Testis (tissue), 2 donors: ENCODE data around the gene MRPS25.

Experiments used
- CTCF ChIP-seq, 3 experiments: fragments of 450-650 bp in 2 of 3; fragments of 200-600 bp in 1 of 3; sonication (generic) in 1 of 3; IDR thresholded peaks; one replicate each; pipeline ENCODE4 v1.5.1; 2016 to 2019; ENCODE audit warnings: antibody characterized with exemption in 3 of 3, mild to moderate bottlenecking in 2 of 3, moderate library complexity in 1 of 3
- POLR2A ChIP-seq: fragments of 450-650 bp; IDR thresholded peaks from one replicate; pipeline ENCODE4 v1.6.1; 2017; ENCODE audit warnings: antibody characterized with exemption, mild to moderate bottlenecking, moderate library complexity

DNA sequence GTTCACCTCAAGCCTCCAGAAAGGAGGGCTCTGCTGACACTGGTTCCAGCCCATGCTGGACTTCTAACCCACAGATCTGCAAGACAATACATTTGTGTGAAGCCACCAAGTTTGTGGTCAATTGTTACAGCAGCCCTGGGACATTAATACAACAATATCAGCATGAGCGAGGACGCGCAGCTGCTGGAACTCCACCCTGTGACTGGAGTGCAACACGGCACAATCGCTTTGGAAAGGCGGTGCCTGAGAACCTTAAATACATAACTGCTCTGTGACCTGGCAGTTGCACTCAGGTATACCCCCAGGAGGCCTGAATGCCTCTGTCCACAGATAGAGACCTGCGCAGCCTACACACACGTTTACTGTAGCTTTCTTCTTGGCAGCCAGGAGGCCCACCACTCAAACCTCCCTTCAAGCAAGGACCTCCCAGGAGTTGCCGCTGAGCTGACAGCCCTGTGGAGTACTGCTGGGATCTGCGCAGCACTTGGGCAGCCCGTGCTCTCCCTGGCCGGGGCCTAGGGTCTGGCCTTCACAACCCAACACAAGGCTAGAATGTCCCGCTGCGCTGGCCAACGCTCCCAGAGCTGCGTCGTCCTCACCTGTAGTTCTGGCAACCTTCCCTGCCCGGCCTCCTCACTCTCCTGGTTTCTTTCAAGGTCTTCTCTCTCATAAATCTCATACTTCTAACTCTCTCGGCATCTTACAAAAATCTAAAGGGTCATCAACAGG is 8.3 kb downstream of the MRPS25 start:
- no peak for TF ChIP-seq CTCF (IDR thresholded peaks at IDR 0.05)
- no peak for TF ChIP-seq POLR2A
